Kidney epithelial cell (primary cell): ENCODE data around the gene HOXD3. TPM values are rescaled to one million over a fixed set of nuclear protein-coding genes. Genes with fewer than 3 reads are reported as not detected.

Experiments used
- DNase-seq: peaks from one replicate; pipeline ENCODE4 v3.0.0-alpha.2; 2010; ENCODE audit warnings: low read depth
- H3K27me3 ChIP-seq: 2 replicates; pipeline ENCODE4 v1.6.0; 2011; ENCODE audit warnings: low read length; ENCODE audit not compliant: control insufficient read depth, insufficient read depth
- H3K36me3 ChIP-seq: 2 replicates; pipeline ENCODE4 v1.5.1; 2011; ENCODE audit warnings: low read length; ENCODE audit not compliant: control insufficient read depth, insufficient read depth
- H3K4me3 ChIP-seq: 2 replicates; pipeline ENCODE4 v1.5.1; 2011; ENCODE audit warnings: low read depth, mild to moderate bottlenecking, control low read depth, low read length
- CTCF ChIP-seq: IDR thresholded peaks from 2 replicates; pipeline ENCODE4 v1.5.1; 2011; ENCODE audit warnings: mild to moderate bottlenecking, moderate library complexity, low read length, control low read depth, inconsistent platforms; ENCODE audit not compliant: insufficient read depth, poor library complexity, severe bottlenecking
- total RNA-seq: library from RNA; depleted of rRNA; stranded (reverse); fragments of >200 nt; gene quantifications from 2 replicates; pipeline ENCODE4 v1.2.3, GENCODE V29; 2015

The HOXD3 gene
- total RNA-seq, 1 donor from 2014 or later: 5.4 TPM

GRCh38 chr2:176162911-176163671, 6.0 kb downstream of the HOXD3 start:
- Histone ChIP-seq H3K36me3 (no peaks in the 10 kb centered on the region), H3K4me3 (peak overlapping the region; percentile 43), H3K27me3 (no peaks in the 10 kb centered on the region)
- no peak for TF ChIP-seq CTCF
- no peak for DNase-seq

- Histone ChIP-seq H3K27me3 (no peaks in the 10 kb centered on the region), H3K36me3 (no peaks in the 10 kb centered on the region), H3K4me3 (no peak overlapping the region)
- no peak for DNase-seq
- no peak for TF ChIP-seq CTCF
Observed at GRCh38 chr2:176163672-176164056, 6.6 kb downstream of the HOXD3 start.

- Histone ChIP-seq H3K4me3 (peak overlapping the region; percentile 30), H3K27me3 (no peaks in the 10 kb centered on the region), H3K36me3 (no peaks in the 10 kb centered on the region)
- no peak for TF ChIP-seq CTCF
- no peak for DNase-seq
Observed at GRCh38 chr2:176164201-176164600, 7.1 kb downstream of the HOXD3 start.

- Histone ChIP-seq H3K36me3 (no peaks in the 10 kb centered on the region), H3K27me3 (no peaks in the 10 kb centered on the region), H3K4me3 (peak overlapping the region; percentile 30)
- no peak for DNase-seq
- TF ChIP-seq CTCF: no peak
Observed at GRCh38 chr2:176164611-176165369, 7.7 kb downstream of the HOXD3 start.

GRCh38 chr2:176165370-176166050, 8.4 kb downstream of the HOXD3 start:
- no peak for DNase-seq
- no peaks in the 10 kb centered on the region for H3K36me3 ChIP-seq
- TF ChIP-seq CTCF: no peak
- peak overlapping the region; percentile 30 for H3K4me3 ChIP-seq
- no peaks in the 10 kb centered on the region for H3K27me3 ChIP-seq
